Stimulated activated CD4-positive, alpha-beta T cell treated with anti-CD3 and anti-CD28 coated beads, Interleukin-4, amount 100 ng/mL, for 1 hour (primary cell): ENCODE results near the gene PXDN.
"Not testable (repeated sequence)": the region's sequence is repeated elsewhere in the genome, so short reads cannot be mapped to it uniquely, and the experiment has no call there.

ENCODE experiments used
- DNase-seq: peaks from one replicate; pipeline ENCODE4 v3.0.0-alpha.2; 2020

PXDN gene

DNA sequence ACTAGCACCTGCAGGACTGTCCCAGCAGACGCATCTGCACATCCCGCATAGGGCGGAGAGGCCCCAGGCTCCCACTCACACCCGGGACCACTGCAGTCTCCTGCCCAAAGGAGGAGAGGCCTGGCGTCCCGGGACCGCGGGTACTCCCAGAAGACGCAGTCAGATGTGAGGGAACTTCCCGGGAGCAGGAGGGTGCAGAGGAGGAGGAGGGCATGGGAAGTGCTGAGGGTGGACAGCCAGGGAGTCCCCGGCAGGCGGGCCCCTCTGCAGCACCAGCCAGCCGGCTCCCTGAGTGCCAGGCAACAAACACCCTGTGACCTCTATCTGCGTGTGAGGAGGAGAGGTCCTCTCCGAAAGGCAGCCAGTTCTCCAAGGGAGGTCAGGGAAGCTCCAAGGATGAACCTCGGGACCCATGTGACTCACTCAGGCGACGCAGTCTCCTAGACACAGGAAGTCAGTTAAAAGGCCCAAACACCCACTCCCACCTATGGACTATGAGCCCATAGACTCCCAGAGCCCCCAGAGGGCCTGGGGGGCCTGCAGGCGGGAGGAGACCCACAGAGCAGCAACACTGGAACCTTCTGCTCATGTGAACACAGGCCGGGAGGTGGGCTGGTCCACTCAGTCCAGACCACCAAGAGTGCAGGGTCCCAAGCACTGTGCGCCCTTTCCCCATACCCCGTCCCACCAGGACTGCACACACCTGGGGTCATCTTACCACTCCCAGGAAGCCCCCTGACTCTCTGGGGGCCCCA lies 4.2 kb downstream of the PXDN start:
- DNase-seq: no peak

DNA sequence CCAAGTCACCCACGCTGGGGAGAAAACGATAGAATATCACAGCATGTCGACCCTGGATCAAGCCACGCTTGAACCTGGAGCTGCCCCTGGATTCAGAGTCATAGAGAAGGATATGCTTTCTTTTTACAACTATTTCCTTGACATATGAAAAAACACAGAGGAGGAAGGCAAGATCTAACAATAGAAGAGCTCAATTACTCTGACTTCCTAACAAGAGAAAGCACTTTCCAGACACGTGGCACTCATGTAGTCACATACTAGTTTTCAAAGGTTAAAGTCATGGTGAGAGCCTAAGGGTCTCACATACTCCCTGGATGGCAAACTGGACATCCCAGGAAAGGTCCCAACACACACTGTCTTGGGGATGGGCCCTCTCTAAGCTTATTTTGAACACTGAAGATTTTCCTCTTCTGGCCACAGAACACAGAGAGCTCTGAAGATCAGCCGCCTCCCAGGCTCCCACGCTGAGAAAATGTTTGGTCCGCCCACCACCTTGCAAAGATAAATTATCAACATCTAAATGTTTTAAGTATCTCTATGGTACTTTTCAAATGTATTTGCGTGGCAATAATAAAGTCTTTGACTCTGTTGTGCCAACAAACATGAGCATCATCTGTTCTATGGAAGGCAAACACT lies 4.9 kb downstream of the PXDN start:
- DNase-seq: no peak

DNA sequence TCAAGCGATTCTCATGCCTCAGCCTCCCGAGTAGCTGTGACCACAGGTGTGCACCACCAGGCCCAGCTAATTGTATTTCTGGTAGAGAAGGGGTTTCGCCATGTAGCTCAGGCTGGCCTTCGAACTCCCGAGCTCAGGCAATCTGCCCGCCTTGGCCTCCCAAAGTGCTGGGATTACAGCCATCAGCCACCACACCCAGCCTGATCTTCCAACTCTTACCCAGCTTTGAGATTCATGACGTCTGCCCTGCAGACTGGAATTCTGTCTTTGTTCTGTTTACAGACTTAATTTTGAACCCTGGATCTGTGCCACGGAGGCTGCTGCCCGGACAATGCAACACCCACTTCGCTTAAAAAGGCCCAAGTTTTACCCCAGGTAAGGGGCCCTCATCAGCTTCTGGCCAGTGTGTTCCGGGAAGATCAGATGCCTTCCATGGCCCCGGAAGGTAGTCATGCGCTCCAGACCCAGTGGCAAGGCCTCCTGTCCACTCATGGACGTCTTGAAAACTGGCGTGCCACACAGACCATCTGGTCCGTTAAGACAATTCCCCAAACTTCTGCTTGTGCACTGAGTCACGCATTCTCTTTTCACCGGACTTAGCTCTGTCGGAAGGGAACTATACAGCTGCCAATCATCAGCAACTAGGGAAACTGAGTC lies 5.5 kb downstream of the PXDN start:
- no peak for DNase-seq

GRCh38 chr2:1738163-1738562 lies 6.2 kb downstream of the PXDN start:
- no peak for DNase-seq

DNA sequence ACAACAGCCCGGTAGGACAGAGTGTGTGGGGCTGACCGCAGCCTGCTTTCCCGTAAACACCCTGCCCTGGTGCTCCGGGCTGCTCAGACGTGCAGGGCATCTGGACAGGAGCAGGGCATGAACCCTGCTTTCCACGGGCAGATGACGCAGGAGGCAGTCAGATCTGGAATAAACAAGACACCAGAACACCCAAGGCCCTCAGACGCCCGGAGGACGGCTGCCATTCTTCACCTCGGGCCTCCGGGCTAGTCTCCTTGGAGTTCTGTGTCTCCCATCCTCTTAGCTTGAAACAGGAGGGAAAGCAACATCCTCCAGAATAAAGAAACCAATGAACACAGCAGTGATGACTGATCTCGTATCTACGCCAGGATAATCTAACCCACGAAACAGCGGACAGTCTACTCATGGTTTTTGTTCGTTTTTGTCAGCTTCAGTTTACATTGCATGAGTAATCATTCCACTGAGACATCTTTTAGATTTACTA lies 7.3 kb downstream of the PXDN start:
- no peak for DNase-seq

DNA sequence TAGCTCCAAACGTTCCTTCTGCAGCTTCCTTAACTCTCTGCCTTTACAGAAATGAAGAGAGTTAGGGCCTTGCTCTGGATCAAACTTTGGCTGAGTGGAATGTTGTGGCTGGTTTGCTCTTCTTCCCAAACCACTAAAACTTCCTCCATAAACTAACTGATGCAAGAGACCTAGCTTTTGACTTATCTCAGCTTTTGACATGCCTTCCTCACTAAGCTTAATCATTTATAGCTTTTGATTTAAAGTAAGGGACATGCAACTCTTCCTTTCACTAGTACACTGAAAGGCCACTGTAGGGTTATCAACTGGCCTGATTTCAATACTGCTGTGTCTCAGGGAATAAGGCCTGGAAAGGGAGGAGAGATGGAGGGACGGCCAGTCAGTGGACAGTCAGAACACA lies 8.3 kb downstream of the PXDN start:
- no peak for DNase-seq

DNA sequence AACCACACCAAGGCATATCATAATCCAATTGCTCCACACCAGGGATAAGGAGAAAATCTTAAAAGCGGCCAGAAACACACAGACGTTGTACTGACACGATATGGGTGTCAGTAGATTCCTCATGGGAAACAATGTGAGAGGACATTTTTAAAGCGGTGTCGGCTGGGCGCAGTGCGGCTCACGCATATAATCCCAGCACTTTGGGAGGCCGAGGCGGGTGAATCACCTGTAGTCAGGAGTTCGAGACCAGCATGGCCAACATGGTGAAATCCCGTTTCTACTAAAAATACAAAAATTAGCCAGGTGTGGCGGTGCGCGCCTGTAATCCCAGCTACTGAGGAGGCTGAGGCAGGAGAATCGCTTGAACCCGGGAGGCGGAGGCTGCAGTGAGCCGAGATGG lies 11.0 kb downstream of the PXDN start:
- DNase-seq: not testable (repeated sequence)

DNA sequence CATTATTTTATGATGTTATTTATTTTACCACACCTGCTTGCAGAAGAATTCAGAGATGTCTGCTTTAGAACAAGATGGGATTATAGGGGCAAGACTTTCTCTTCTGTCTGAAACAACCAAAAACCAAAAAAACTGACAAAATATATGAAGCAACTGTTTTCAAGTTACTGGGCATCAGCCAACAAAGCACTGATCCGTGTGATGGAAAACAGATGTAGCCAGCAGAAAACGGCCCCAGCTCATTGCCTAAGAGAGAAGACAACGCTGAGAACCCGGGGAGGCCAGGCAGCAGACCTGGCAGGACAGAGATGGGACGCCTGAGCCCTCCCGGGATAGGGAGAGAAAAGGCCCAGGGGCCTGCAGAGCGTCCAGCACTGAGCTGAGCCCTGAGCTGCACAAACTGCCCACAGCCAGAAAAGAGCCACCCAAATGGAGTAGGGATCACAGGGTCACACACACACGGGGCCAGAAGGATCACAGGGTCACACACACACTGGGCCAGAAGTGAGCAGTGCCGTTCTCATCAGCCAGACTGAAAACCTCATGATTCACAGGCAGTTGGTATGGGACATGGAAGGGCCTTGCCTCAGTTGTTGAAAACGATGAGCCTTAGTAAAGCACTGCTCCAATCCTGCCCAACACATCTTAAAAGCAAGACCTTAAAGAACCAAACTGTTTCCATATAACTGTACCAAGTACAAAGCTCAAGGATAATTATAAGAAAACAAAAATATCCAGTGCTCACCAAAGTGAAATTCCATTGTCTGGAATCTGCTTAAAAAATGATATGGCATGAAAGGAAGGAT lies 12.1 kb downstream of the PXDN start:
- DNase-seq: no peak

DNA sequence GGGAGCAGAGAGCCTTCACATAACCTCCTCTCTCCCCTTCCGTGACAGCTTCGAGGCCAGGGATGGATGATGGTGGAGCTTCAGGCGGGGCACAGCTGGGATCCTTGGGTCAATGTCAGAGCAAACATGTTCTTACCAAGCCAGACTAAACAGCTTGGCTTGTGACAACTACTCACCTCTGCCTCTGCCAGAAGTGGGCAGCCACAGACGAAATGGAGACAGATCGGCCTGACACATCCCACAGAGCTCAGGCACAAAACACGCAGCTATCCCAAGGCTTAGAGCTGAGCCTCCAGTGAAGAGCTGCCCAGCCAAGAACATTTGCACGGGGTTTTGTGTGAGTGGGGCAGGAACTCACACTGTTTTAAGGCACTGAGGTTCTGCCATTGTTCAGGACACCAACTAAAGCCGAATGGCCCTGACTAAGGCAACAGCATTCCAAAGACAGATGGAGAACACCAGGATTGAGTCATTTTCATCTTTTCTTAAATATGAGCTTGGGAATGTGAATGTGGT lies 12.8 kb downstream of the PXDN start:
- DNase-seq: no peak

DNA sequence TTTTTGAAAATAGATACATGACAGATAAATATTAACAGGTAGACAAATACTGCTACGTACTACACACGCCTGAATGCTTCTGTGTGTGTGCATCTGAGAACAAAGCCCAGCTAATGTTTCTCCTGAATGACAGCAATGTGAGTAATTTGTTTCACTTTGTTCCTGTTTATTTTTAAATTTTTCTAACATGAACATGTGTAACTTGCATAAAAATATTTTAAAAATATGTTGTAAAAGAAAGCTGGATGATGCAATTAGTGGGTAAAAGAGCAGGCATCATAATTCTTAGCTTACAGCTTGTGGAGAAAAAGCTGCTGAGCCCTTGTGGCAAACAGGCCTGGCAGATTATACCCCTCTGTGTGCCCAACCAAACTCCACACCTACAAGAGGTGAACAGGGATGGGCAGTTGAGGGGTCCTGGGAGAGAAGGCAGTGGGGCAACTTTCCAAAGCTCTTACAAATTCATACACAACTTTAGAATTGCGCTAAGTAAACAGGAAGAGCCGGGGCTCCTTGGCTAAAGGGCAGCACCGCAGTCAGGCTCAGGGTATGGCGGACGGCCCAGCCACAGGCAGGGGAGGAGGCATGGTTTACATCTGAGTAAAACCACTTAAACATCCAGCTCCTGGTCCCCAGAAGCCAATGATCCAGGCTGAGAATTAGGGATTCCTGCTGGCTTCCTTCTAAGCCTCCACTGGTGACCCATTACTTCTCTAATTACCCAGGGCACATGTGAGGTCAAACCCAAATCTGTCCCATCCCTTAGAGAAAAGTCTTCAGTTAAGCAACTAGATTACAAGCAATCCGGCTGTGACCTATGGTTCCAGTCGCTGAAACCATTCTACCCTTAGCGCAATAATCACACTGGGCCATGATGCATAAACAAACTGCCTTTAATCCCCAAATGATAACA lies 14.0 kb downstream of the PXDN start:
- DNase-seq: no peak

GRCh38 chr2:1729242-1729641 lies 15.1 kb downstream of the PXDN start:
- no peak for DNase-seq

DNA sequence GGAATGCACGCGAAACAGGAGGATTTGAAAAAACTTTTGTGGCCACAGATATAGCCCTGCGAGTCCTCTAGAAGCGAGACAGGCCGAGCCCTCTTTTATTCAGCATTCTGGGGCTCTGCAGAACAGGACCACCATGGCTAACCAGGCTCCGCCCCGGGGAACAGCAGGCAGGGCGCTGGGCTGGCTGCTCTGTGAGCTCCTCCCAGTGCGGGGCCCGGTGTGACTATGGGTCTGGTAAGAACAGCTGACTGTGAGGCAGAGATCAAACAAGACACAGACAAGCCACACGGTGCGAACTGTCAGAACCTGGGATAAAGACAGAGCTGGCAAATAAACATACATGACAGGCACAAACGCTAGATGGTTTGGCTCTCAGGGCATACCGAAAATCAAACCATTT lies 15.5 kb downstream of the PXDN start:
- DNase-seq: no peak

- DNase-seq: no peak
Measured at GRCh38 chr2:1727796-1728474, 16.4 kb downstream of the PXDN start.

DNA sequence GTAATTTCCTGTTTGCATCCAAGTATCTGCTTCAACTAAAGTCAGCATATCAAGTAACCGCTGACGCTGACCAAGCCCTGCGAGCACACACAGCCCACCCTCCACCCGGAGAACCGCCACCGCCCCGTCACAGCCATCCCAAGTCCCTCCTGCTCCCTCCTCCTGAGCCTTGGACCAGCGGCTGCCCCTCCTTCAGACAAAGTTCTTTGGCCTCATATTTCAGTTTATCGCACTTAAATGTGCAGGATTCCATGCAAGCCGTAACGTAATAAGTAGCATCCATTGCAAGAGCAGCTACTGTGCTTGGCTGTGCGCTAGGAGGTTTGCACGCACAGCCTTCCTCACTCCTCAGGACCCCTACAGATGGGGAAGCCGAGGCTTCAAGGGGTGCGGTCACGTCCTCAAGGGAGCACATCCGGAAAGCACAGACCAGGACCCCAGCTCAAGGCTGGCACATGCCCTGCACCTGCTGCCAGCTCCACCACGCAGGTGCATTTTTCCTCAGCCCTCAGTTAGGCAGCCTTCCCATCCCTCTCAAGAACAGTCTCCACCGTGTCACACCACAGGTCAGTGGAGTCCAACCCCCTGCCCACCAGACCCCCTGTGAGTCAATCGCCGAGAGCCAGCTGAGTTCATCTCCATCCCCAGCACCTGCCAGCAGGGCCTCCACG lies 17.1 kb downstream of the PXDN start:
- no peak for DNase-seq

GRCh38 chr2:1726558-1726957 lies 17.8 kb downstream of the PXDN start:
- no peak for DNase-seq

- not testable (repeated sequence) for DNase-seq
Measured at GRCh38 chr2:1724351-1724750, 20.0 kb downstream of the PXDN start.

GRCh38 chr2:1723397-1724042 lies 20.8 kb downstream of the PXDN start:
- no peak for DNase-seq

DNA sequence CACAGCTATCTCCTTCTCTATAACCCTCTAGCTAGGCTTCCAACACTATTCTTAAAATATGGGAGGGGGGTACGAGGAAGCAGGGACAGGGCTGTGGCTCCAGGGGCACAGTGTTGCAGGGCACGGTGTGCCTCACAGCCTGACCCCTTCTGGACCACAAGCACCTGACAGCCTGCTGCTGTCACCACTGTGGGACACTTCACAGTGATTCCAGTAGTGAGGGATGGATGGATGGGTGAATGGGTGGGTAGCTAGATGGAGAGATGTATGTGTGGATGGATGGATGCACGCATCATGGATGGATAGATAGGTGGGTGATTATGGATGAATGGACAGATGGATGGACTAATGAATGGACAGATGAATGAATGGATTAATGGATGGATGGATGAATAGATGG lies 21.6 kb downstream of the PXDN start:
- no peak for DNase-seq

DNA sequence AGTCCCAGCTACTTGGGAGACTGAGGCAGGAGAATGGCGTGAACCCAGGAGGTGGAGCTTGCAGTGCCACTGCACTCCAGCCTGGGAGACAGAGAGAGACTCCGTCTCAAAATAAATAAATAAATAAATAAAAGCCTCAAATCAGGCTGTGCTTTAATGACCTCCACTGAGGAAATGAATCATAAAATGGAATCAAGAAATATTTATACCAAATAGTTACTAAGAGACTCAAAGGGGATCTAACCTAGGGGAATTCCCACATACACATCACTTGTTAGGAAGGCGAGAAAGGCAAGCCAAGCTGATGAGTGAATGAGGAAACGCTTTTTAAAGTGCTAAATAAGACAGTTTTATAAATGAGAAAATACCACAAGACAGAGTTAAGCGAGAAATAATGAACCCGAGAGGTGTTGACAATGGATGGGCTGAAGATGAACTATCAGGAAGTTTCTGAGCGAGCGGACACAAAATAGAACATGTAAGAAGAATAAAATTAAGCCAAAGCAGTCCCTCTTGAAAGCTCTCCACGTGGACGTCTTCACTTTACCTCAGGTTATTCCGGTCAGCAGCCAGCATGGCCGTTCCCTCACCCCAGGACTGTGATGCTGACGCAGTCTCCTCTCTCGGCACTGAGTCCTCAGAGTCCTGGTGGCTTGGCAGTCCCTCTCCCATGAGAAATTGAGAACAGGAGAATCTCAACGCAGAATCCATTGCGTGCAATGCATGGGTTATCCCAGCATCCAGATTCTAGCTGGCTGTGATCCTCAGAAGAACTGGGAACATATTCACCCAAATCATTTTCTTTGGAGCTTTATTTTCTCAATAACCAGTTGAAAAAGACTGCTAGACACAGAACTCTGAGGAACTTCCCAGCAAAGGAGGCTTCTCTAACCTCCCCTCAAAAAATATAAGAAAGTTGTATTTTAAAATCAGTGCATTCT lies 22.3 kb downstream of the PXDN start:
- DNase-seq: no peak
